Mammary epithelial cell (primary cell): ENCODE data around the gene TMEM88.

Experiments used
- EZH2 ChIP-seq: IDR thresholded peaks from 2 replicates; pipeline ENCODE4 v1.6.1; 2012; ENCODE audit warnings: low read length, inconsistent platforms, borderline replicate concordance
- TF ChIP-seq, protein P1 (sequence below), 2 donors: IDR thresholded peaks in 1 of 2; conservative IDR thresholded peaks in 1 of 2; 2 replicates each; pipeline ENCODE4 v1.5.1; 2011 to 2012; ENCODE audit warnings: inconsistent platforms in 2 of 2, low read length in 2 of 2, mild to moderate bottlenecking in 2 of 2, control low read depth in 1 of 2, low read depth in 1 of 2; ENCODE audit not compliant: insufficient read depth in 1 of 2; ENCODE audit errors: extremely low read depth in 1 of 2

DNA sequence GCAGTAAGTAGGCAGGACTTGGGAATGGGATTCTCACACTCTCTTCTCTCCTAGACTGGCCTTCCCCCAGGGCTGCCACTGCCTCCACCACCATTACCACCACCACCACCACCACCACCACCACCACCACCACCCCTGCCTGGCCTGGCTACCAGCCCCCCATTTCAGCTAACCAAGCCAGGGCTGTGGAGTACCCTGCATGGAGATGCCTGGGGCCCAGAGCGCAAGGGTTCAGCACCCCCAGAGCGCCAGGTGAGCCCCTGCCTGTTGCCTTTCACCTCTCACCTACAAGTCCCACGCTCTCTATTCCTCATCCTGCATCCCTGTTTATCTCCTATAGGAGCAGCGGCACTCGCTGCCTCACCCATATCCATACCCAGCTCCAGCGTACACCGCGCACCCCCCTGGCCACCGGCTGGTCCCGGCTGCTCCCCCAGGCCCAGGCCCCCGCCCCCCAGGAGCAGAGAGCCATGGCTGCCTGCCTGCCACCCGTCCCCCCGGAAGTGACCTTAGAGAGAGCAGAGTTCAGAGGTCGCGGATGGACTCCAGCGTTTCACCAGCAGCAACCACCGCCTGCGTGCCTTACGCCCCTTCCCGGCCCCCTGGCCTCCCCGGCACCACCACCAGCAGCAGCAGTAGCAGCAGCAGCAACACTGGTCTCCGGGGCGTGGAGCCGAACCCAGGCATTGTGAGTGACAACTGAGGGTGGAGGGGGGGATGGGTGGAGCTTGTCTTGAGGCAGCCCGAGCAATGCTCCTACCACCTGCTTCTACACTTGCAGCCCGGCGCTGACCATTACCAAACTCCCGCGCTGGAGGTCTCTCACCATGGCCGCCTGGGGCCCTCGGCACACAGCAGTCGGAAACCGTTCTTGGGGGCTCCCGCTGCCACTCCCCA lies 7.9 kb upstream of the TMEM88 start:
- TF ChIP-seq, protein P1, sequence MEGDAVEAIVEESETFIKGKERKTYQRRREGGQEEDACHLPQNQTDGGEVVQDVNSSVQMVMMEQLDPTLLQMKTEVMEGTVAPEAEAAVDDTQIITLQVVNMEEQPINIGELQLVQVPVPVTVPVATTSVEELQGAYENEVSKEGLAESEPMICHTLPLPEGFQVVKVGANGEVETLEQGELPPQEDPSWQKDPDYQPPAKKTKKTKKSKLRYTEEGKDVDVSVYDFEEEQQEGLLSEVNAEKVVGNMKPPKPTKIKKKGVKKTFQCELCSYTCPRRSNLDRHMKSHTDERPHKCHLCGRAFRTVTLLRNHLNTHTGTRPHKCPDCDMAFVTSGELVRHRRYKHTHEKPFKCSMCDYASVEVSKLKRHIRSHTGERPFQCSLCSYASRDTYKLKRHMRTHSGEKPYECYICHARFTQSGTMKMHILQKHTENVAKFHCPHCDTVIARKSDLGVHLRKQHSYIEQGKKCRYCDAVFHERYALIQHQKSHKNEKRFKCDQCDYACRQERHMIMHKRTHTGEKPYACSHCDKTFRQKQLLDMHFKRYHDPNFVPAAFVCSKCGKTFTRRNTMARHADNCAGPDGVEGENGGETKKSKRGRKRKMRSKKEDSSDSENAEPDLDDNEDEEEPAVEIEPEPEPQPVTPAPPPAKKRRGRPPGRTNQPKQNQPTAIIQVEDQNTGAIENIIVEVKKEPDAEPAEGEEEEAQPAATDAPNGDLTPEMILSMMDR (conservative IDR thresholded peaks at IDR 0.05 in 1 of 2, IDR thresholded peaks at IDR 0.05 in 1 of 2; ENCODE audit: extremely low read depth in 1 of 2, insufficient read depth in 1 of 2, low read depth in 1 of 2, low read length in 2 of 2), result no peak
- no peak for TF ChIP-seq EZH2
